Activated naive CD8-positive, alpha-beta T cell treated with anti-CD3 and anti-CD28 coated beads for 36 hours (primary cell): ENCODE results near the gene C1QC. TPM values are rescaled to one million over a fixed set of nuclear protein-coding genes. Genes with fewer than 3 reads are reported as not detected.
"Not testable (repeated sequence)": the region's sequence is repeated elsewhere in the genome, so short reads cannot be mapped to it uniquely, and the experiment has no call there.

Experiments
- DNase-seq: peaks from one replicate; pipeline ENCODE4 v3.0.0; 2021
- H3K27ac Mint-ChIP-seq: one replicate; pipeline ENCODE4 v1.8.0; 2022; ENCODE audit warnings: mild to moderate bottlenecking, moderate library complexity, mixed read lengths
- H3K27me3 Mint-ChIP-seq: one replicate; pipeline ENCODE4 v1.8.0; 2022; ENCODE audit warnings: mild to moderate bottlenecking, mixed read lengths
- H3K36me3 Mint-ChIP-seq: one replicate; pipeline ENCODE4 v1.8.0; 2021; ENCODE audit warnings: mild to moderate bottlenecking, mixed read lengths
- H3K4me1 Mint-ChIP-seq: one replicate; pipeline ENCODE4 v1.8.0; 2021; ENCODE audit warnings: mixed read lengths
- H3K4me3 Mint-ChIP-seq: one replicate; pipeline ENCODE4 v1.8.0; 2022; ENCODE audit warnings: mild to moderate bottlenecking, moderate library complexity, mixed read lengths
- H3K9me3 Mint-ChIP-seq: one replicate; pipeline ENCODE4 v1.8.0; 2022; ENCODE audit warnings: mixed read lengths
- total RNA-seq, 2 experiments: library from RNA; stranded (reverse); gene quantifications; one replicate each; pipeline ENCODE4 v1.2.3, GENCODE V29; 2021

The C1QC gene
- total RNA-seq, 2 experiments from 2014 or later = not detected

- no peak within 1 kb of the TSS for H3K27ac Mint-ChIP-seq
- no peak within 1 kb of the TSS for H3K4me3 Mint-ChIP-seq
- H3K9me3 Mint-ChIP-seq = no peaks in the 10 kb centered on the region
- no peaks in the 10 kb centered on the region for H3K36me3 Mint-ChIP-seq
- H3K27me3 Mint-ChIP-seq = peaks cover 13% of the 10 kb centered on the region
- DNase-seq = no peak
- H3K4me1 Mint-ChIP-seq = no peaks in the 10 kb centered on the region
These were observed 9.5 kb downstream of the C1QC start, which contains the start of gene C1QB for GRCh38 chr1:22652881-22653316. C1QB (plus strand) TSS chr1:22653236; CDS start chr1:22659463, 6,227 bp downstream.

GRCh38 chr1:22654692-22655091 is 11.3 kb downstream of the C1QC start:
- Mint-ChIP-seq H3K27me3 (peaks cover 24% of the 10 kb centered on the region), H3K9me3 (no peaks in the 10 kb centered on the region), H3K4me1 (no peaks in the 10 kb centered on the region), H3K36me3 (no peaks in the 10 kb centered on the region), H3K4me3 (no peak overlapping the region), H3K27ac (no peak overlapping the region)
- DNase-seq = no peak

- peaks cover 28% of the 10 kb centered on the region for H3K27me3 Mint-ChIP-seq
- H3K4me1 Mint-ChIP-seq = no peaks in the 10 kb centered on the region
- no peaks in the 10 kb centered on the region for H3K9me3 Mint-ChIP-seq
- no peaks in the 10 kb centered on the region for H3K36me3 Mint-ChIP-seq
- H3K27ac Mint-ChIP-seq = no peak overlapping the region
- no peak overlapping the region for H3K4me3 Mint-ChIP-seq
- DNase-seq = no peak
These were observed 15.1 kb downstream of the C1QC start for GRCh38 chr1:22658385-22659163.

DNA sequence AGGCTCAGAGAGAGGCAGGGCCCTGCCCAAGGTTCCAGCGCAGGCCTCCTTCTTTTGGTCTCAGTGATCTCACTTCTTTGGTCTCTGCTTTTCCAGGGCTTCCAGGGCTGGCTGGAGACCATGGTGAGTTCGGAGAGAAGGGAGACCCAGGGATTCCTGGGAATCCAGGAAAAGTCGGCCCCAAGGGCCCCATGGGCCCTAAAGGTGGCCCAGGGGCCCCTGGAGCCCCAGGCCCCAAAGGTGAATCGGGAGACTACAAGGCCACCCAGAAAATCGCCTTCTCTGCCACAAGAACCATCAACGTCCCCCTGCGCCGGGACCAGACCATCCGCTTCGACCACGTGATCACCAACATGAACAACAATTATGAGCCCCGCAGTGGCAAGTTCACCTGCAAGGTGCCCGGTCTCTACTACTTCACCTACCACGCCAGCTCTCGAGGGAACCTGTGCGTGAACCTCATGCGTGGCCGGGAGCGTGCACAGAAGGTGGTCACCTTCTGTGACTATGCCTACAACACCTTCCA is 17.3 kb downstream of the C1QC start:
- Mint-ChIP-seq H3K36me3 (no peaks in the 10 kb centered on the region), H3K4me1 (no peaks in the 10 kb centered on the region), H3K4me3 (no peak overlapping the region), H3K27ac (no peak overlapping the region), H3K27me3 (peaks cover 27% of the 10 kb centered on the region), H3K9me3 (no peaks in the 10 kb centered on the region)
- DNase-seq = no peak

DNA sequence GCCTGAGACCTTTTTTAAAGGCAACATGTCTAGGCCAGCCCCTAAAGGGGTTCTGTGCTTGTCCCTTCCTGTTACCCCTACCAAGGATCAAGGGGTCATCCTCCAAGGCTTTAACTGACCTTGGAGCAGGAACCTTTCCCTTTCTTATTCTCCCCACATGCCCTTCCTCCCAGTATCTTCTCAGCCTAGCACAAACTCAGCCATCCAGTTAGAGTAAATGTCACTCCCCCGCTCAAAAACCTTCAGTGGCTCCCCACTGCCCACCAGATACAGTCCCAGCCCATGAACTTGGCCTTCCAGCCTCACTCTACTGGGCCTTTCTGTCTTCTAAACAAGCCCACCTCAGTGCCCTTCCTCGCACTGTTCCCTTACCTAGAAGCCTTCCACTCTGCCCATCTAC is 18.4 kb downstream of the C1QC start:
- H3K27ac Mint-ChIP-seq = no peak overlapping the region

GRCh38 chr1:22662318-22662717 is 18.9 kb downstream of the C1QC start:
- no peaks in the 10 kb centered on the region for H3K9me3 Mint-ChIP-seq
- H3K4me3 Mint-ChIP-seq = no peak overlapping the region
- H3K36me3 Mint-ChIP-seq = no peaks in the 10 kb centered on the region
- no peak for DNase-seq
- H3K27ac Mint-ChIP-seq = no peak overlapping the region
- peaks cover 19% of the 10 kb centered on the region for H3K27me3 Mint-ChIP-seq
- no peaks in the 10 kb centered on the region for H3K4me1 Mint-ChIP-seq

More for the DNA sequence above, 18.4 kb downstream of the C1QC start:
- no peak overlapping the region for H3K4me3 Mint-ChIP-seq
- H3K9me3 Mint-ChIP-seq = no peaks in the 10 kb centered on the region
- H3K4me1 Mint-ChIP-seq = no peaks in the 10 kb centered on the region
- no peaks in the 10 kb centered on the region for H3K36me3 Mint-ChIP-seq
- peaks cover 19% of the 10 kb centered on the region for H3K27me3 Mint-ChIP-seq
- DNase-seq = no peak

GRCh38 chr1:22662986-22663408 is 19.6 kb downstream of the C1QC start:
- no peak overlapping the region for H3K27ac Mint-ChIP-seq
- no peak overlapping the region for H3K4me3 Mint-ChIP-seq
- no peak for DNase-seq
- peaks cover 19% of the 10 kb centered on the region for H3K27me3 Mint-ChIP-seq
- H3K9me3 Mint-ChIP-seq = no peaks in the 10 kb centered on the region
- no peaks in the 10 kb centered on the region for H3K4me1 Mint-ChIP-seq
- no peaks in the 10 kb centered on the region for H3K36me3 Mint-ChIP-seq

- no peaks in the 10 kb centered on the region for H3K36me3 Mint-ChIP-seq
- H3K9me3 Mint-ChIP-seq = no peaks in the 10 kb centered on the region
- H3K27me3 Mint-ChIP-seq = peaks cover 16% of the 10 kb centered on the region
- DNase-seq = no peak
- H3K27ac Mint-ChIP-seq = no peak overlapping the region
- H3K4me3 Mint-ChIP-seq = no peak overlapping the region
- H3K4me1 Mint-ChIP-seq = no peaks in the 10 kb centered on the region
These were observed 22.3 kb downstream of the C1QC start for GRCh38 chr1:22665752-22666151.

DNA sequence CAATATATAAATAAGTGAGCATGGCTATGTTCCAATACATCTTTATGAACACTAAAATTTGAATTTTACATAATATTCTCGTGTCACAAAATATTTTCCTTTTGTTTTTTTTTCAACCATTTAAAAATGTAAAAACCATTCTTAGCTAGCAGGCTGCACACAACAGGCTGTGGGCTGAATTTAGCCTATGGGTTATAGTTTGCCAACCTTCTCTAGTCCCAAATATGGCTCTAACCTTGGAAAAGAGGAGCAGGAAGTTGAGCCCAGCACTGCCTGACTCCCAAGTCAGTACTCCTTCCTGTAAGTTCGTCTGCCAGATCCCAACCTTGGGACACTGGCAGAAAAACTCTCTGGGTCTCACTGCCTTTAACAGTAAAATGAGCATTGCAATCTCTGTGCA is 23.0 kb downstream of the C1QC start:
- H3K4me1 Mint-ChIP-seq = no peaks in the 10 kb centered on the region

GRCh38 chr1:22668840-22669239 is 25.4 kb downstream of the C1QC start:
- H3K36me3 Mint-ChIP-seq, H3K9me3 Mint-ChIP-seq, H3K4me3 Mint-ChIP-seq, H3K27ac Mint-ChIP-seq, DNase-seq, H3K4me1 Mint-ChIP-seq: not testable (repeated sequence)
- peaks cover 32% of the 10 kb centered on the region for H3K27me3 Mint-ChIP-seq

More for the DNA sequence above, 23.0 kb downstream of the C1QC start:
- Mint-ChIP-seq H3K36me3 (no peaks in the 10 kb centered on the region), H3K9me3 (no peaks in the 10 kb centered on the region), H3K27ac (no peak overlapping the region), H3K27me3 (peaks cover 22% of the 10 kb centered on the region), H3K4me3 (no peak overlapping the region)
- no peak for DNase-seq

- DNase-seq = no peak
- Mint-ChIP-seq H3K4me3 (no peak overlapping the region), H3K9me3 (no peaks in the 10 kb centered on the region), H3K27me3 (peaks cover 42% of the 10 kb centered on the region), H3K36me3 (no peaks in the 10 kb centered on the region), H3K27ac (no peak overlapping the region), H3K4me1 (no peaks in the 10 kb centered on the region)
These were observed 27.0 kb downstream of the C1QC start for GRCh38 chr1:22670352-22670975.

DNA sequence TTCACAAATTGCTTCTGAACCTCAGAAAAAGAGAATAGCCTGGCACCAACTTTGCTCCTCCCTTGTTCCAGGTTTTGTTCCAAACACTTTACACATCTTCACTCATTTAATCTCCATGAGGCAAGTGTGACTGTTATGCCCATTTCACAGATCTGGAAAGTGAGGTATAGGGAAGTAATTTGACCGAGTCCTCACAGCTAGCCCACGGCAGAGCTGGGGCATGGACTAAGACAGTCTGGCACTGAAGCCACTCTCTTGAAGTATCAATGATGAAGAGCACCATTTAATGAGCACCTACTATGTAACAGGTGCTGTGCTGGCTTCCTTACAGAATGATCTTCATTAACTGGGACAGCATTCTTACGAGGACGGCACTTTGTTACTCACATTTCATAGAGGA is 28.6 kb downstream of the C1QC start:
- no peak overlapping the region for H3K27ac Mint-ChIP-seq
- DNase-seq = no peak
- no peaks in the 10 kb centered on the region for H3K4me1 Mint-ChIP-seq
- H3K4me3 Mint-ChIP-seq = no peak overlapping the region
- H3K9me3 Mint-ChIP-seq = no peaks in the 10 kb centered on the region
- H3K27me3 Mint-ChIP-seq = peaks cover 46% of the 10 kb centered on the region
- no peaks in the 10 kb centered on the region for H3K36me3 Mint-ChIP-seq

DNA sequence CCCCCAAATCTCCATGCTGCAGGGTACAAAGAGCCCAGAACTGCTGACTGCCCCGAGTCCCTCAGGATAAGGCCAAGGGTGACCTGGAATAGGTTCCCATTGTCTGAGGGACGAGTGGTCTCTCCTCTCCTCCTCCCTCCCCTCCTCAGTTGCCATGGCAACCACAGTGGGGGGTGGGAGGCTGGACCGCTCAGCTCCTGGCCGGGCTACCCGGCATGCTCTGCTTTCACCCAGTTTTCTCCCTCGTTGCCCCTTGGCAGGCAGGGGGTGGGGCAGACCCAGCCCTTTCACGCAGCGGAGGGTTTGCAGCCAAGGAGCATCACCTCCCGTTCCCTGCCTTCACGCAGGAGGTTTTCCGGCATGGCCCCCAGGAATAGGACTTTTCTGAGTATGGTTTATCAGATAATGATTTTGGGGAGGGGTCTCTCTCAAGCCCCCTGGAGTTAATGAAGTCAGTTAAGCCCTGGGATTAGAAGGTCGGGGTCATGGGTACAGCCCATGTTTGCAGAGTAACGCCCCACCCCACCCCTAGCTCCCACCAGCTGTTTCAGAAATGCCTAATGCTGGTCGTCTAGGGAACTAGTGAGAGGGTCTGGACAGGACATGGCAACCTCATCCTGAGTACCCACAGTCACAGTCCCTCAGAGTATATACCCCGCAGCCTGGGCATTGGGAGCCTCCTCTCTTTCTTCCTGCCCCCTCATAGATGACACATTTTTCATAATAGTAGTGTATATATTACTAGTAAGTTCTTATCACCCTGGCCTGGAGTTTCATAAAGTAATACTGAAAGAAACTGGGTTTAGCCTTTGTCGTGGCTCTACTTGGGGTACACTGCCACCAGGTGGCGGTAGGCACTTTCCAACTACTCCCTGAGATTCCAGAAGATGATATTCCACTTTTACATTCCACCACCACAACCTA is 30.3 kb downstream of the C1QC start:
- Mint-ChIP-seq H3K4me3 (no peak overlapping the region), H3K4me1 (no peaks in the 10 kb centered on the region), H3K9me3 (no peaks in the 10 kb centered on the region), H3K27me3 (peaks cover 46% of the 10 kb centered on the region), H3K36me3 (no peaks in the 10 kb centered on the region), H3K27ac (no peak overlapping the region)
- DNase-seq = no peak

GRCh38 chr1:22674410-22674749 is 30.9 kb downstream of the C1QC start:
- Mint-ChIP-seq H3K27me3 (peaks cover 45% of the 10 kb centered on the region), H3K27ac (no peak overlapping the region), H3K4me3 (no peak overlapping the region), H3K9me3 (no peaks in the 10 kb centered on the region), H3K4me1 (no peaks in the 10 kb centered on the region), H3K36me3 (no peaks in the 10 kb centered on the region)
- no peak for DNase-seq

- H3K27me3 Mint-ChIP-seq = peaks cover 34% of the 10 kb centered on the region
- not testable (repeated sequence) for H3K4me1 Mint-ChIP-seq, H3K9me3 Mint-ChIP-seq, H3K36me3 Mint-ChIP-seq, DNase-seq, H3K4me3 Mint-ChIP-seq, H3K27ac Mint-ChIP-seq
These were observed 32.7 kb downstream of the C1QC start for GRCh38 chr1:22676151-22676550.
